Fibroblast of the aortic adventitia (primary cell): ENCODE measurements around the gene CERS1. TPM values are rescaled to one million over a fixed set of nuclear protein-coding genes. Genes with fewer than 3 reads are reported as not detected.

Experiments used
- DNase-seq: peaks from one replicate; pipeline ENCODE4 v3.0.0-alpha.2; 2010; ENCODE audit warnings: low read depth
- H3K4me3 ChIP-seq: 2 replicates; pipeline ENCODE4 v1.5.1; 2011; ENCODE audit warnings: low read depth, mild to moderate bottlenecking, control low read depth, low read length, moderate library complexity
- total RNA-seq: library from RNA; depleted of rRNA; stranded (reverse); fragments of >200 nt; gene quantifications from 2 replicates; pipeline ENCODE4 v1.2.3, GENCODE V29; 2012; ENCODE audit warnings: low replicate concordance
- TF ChIP-seq, protein P1 (sequence below): IDR thresholded peaks from 2 replicates; pipeline ENCODE4 v1.5.1; 2011; ENCODE audit warnings: mild to moderate bottlenecking, low read length, control low read depth, inconsistent platforms; ENCODE audit not compliant: insufficient read depth

CERS1 gene
- total RNA-seq, 1 donor = 1.6 TPM

DNA sequence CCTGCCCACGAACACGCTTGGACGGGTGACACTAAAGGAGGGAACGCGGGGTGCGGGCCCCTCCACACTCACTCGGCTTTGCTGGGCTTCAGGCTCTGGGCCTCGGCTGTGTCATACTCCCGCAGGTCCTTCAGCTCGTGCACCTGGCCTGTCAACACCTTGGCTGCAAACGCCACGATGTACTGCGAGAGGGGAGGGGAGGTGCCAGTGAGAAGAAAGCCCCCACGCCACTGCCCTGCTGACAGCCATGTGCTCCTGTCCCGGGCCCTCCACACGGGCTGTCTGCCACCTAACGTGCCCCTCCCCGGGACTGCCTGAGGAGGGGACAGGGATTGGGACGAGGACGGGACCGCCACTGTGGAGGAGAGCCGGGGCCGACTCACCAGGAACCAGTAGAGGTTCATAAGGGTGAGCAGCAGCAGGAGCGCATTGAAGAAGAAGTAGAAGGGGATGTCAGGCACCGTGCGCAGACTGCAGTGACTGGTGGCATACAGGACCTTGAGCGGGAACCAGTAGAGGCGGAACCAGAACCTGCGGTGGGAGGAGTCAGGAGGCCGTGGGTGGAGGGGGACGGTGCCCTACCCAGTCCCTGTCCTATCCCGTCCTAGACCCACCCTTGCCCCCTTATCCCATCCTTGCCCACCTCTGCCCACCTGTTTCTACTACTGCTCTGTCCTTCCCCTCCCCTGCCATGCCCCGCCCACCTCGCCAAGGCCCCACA, 16.9 kb downstream of the CERS1 start:
- H3K4me3 ChIP-seq = no peak overlapping the region
- no peak for DNase-seq
- TF ChIP-seq, protein P1, sequence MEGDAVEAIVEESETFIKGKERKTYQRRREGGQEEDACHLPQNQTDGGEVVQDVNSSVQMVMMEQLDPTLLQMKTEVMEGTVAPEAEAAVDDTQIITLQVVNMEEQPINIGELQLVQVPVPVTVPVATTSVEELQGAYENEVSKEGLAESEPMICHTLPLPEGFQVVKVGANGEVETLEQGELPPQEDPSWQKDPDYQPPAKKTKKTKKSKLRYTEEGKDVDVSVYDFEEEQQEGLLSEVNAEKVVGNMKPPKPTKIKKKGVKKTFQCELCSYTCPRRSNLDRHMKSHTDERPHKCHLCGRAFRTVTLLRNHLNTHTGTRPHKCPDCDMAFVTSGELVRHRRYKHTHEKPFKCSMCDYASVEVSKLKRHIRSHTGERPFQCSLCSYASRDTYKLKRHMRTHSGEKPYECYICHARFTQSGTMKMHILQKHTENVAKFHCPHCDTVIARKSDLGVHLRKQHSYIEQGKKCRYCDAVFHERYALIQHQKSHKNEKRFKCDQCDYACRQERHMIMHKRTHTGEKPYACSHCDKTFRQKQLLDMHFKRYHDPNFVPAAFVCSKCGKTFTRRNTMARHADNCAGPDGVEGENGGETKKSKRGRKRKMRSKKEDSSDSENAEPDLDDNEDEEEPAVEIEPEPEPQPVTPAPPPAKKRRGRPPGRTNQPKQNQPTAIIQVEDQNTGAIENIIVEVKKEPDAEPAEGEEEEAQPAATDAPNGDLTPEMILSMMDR = no peak

DNA sequence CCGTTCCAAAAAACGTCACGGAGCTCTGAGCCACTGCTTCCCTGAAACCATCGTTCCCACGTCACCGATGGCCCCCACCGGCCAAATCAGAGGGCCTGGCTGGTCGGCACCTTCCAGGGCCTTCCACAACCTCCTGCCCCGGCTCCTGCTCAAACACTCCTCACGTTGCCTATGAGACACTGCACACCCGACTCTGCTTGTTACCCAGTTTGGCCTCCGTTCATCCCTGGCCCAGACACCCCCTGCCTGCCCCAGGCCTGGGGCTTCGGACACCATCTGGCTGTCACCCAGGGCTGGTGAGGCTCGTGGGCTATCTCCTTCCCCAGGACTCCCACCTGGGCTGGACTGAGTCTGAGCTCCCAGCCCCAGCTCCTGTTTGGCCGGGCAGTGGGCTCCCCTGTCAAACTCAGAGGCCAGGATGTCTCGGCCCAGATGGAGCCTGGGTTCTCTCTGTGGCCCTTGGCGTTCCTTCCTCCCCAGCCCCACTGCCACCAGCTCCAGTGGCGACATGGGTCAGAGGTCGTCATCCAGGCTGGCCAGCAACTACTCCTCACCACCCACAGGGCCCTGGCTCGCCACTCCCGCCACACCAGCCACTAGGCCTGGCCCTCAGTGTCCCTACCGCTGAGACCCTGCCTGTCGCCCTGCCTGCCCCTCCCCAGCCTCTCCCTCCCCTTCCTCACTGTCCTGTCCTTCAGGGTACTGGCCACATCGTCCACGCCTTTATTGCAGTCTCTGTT, 17.7 kb downstream of the CERS1 start:
- no peak overlapping the region for H3K4me3 ChIP-seq

DNA sequence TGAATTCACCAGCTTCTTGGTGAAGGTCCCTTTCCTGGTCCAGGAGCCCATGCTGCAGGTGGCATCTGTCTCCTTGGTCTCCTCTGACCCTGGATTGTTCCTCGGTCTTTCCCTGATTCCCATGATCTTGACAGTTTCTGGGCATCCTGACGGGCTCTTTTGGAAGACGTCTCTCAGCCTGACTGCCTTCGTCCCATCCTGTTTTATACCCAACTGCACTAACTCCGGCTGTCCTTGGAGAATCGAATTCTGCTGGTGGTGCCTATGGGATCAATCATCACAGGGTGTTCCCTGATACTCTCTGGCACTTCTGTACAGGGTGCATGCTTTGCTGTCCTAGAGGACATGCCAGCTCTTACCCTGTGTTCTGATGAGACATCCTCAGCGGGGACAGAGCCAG, 19.1 kb downstream of the CERS1 start:
- TF ChIP-seq, protein P1 = no peak
- DNase-seq = no peak
- H3K4me3 ChIP-seq = no peak overlapping the region

More for the DNA sequence above, 17.7 kb downstream of the CERS1 start:
- DNase-seq = no peak
- TF ChIP-seq, protein P1 = no peak

DNA sequence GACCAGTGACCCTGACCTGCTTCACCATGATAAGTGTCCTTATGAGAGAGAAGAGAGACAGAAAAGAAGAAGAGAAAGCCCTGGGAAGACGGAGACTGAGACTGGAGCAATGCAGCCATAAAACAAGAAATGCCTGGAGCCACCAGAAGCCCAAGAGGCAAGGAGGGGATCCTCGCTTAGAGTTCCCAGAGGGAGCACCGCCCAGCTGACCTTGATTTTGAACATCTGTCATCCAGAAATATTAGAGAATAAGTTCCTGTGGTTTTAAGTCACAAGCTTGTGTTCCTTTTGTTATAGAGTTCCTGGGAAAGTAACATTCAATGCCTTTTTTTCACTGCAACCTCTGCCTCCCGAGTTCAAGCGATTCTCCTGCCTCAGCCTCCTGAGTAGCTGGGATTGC, 20.2 kb downstream of the CERS1 start:
- TF ChIP-seq, protein P1 = no peak
- no peak for DNase-seq
- no peak overlapping the region for H3K4me3 ChIP-seq

DNA sequence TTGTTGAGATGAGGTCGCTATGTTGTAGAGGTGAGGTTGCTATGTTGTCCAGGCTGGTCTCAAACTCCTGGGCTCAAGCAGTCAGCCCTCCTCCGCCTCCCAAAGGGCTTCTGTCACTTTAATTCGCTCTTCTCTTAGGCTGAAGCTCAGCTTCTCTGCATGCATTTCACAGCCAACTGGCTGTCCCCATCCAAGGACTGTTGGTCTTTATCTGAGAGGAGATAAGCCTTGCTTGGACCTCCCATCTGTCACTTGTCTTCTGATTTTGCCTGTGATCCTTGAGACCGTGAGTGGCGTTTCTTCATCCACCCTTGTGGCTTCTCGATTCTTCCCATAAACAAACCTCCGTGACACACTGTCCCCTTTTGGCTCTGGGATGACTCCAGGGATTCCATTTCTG, 24.4 kb downstream of the CERS1 start:
- no peak overlapping the region for H3K4me3 ChIP-seq
- no peak for DNase-seq
- TF ChIP-seq, protein P1 = no peak

DNA sequence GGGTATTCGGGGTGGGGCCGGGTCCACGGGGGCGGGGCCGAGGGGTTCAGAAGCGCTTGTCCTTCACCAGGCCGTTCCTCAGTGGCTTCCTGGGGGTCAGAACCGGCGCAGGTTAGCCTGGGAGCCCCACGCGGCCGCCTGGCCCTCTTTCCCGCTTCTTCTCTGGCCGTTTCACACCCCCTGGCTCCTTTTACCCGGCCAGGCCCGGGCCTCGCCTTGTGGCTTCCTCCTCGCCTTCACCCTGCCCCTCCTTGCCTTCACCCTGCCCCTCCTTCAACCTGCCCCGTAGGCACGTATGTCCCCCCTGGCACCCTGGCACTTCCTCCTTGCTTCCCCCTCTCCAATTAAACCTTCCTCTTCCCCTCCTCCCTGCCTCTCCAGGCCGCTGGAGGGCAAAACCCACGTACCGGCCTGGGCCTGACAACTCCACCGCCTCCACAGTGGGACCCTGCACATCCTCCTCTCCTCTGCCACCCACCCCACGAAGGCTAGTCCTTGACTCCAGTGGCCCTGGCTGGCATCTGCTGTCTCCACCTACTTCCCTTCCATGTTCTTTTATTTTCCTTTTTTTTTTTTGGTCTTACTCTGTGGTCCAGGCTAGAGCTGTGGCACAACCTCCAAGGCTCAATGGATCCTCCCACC, 25.3 kb downstream of the CERS1 start:
- TF ChIP-seq, protein P1 = no peak
- H3K4me3 ChIP-seq = no peak overlapping the region
- no peak for DNase-seq
